GM12873 (cell line): ENCODE measurements around the gene TAF6.
A peak's percentile ranks its signal among the peaks of the same experiment; 100 is the strongest.

ENCODE experiments used
- TF ChIP-seq, protein P1 (sequence below): IDR thresholded peaks from 2 replicates; pipeline ENCODE4 v1.5.1; 2012; ENCODE audit warnings: low read depth, mild to moderate bottlenecking, moderate library complexity, low read length, control low read depth; ENCODE audit not compliant: insufficient read depth; ENCODE audit errors: missing control alignments

TAF6 gene

GRCh38 chr7:100130608-100131453 lies 11.7 kb upstream of the TAF6 start:
- TF ChIP-seq, protein P1, sequence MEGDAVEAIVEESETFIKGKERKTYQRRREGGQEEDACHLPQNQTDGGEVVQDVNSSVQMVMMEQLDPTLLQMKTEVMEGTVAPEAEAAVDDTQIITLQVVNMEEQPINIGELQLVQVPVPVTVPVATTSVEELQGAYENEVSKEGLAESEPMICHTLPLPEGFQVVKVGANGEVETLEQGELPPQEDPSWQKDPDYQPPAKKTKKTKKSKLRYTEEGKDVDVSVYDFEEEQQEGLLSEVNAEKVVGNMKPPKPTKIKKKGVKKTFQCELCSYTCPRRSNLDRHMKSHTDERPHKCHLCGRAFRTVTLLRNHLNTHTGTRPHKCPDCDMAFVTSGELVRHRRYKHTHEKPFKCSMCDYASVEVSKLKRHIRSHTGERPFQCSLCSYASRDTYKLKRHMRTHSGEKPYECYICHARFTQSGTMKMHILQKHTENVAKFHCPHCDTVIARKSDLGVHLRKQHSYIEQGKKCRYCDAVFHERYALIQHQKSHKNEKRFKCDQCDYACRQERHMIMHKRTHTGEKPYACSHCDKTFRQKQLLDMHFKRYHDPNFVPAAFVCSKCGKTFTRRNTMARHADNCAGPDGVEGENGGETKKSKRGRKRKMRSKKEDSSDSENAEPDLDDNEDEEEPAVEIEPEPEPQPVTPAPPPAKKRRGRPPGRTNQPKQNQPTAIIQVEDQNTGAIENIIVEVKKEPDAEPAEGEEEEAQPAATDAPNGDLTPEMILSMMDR, result peak; percentile 81

GRCh38 chr7:100128637-100128963 lies 9.4 kb upstream of the TAF6 start:
- TF ChIP-seq, protein P1, result no peak

- TF ChIP-seq, protein P1, result peak; percentile 1
Measured at GRCh38 chr7:100127866-100128636, 8.9 kb upstream of the TAF6 start.

- TF ChIP-seq, protein P1, result peak; percentile 7
Measured at GRCh38 chr7:100126931-100127865, 8.0 kb upstream of the TAF6 start, which contains the start of gene MBLAC1. Gene MBLAC1, plus strand, starts transcription at chr7:100126967. Its CDS starts 429 bp downstream, at chr7:100127396.

GRCh38 chr7:100126239-100126930 lies 7.2 kb upstream of the TAF6 start:
- TF ChIP-seq, protein P1, result peak; percentile 15

DNA sequence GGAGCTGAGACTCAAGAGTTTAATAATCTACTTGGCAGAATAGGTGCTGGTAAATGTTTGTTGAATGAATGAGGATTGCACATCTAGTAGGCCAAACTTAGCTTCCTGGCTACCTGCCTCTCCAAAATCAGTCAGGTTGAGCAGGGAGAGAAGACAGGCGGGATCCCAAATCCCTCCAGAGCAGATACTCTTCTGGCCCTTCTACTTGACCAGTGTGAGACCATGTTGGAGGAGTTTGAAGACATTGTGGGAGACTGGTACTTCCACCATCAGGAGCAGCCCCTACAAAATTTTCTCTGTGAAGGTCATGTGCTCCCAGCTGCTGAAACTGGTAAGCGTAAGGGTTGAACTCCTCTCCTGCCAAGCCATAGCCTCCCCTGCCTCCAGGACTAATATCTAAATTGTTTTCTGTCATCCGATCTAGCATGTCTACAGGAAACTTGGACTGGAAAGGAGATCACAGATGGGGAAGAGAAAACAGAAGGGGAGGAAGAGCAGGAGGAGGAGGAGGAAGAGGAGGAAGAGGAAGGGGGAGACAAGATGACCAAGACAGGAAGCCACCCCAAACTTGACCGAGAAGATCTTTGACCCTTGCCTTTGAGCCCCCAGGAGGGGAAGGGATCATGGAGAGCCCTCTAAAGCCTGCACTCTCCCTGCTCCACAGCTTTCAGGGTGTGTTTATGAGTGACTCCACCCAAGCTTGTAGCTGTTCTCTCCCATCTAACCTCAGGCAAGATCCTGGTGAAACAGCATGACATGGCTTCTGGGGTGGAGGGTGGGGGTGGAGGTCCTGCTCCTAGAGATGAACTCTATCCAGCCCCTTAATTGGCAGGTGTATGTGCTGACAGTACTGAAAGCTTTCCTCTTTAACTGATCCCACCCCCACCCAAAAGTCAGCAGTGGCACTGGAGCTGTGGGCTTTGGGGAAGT lies 5.4 kb upstream of the TAF6 start:
- TF ChIP-seq, protein P1, result no peak
